ENCODE data around the gene L2HGDH.
A peak's percentile ranks its signal among the peaks of the same experiment; 100 is the strongest.
"Not testable (repeated sequence)": the region's sequence is repeated elsewhere in the genome, so short reads cannot be mapped to it uniquely, and the experiment has no call there.

Gene L2HGDH

DNA sequence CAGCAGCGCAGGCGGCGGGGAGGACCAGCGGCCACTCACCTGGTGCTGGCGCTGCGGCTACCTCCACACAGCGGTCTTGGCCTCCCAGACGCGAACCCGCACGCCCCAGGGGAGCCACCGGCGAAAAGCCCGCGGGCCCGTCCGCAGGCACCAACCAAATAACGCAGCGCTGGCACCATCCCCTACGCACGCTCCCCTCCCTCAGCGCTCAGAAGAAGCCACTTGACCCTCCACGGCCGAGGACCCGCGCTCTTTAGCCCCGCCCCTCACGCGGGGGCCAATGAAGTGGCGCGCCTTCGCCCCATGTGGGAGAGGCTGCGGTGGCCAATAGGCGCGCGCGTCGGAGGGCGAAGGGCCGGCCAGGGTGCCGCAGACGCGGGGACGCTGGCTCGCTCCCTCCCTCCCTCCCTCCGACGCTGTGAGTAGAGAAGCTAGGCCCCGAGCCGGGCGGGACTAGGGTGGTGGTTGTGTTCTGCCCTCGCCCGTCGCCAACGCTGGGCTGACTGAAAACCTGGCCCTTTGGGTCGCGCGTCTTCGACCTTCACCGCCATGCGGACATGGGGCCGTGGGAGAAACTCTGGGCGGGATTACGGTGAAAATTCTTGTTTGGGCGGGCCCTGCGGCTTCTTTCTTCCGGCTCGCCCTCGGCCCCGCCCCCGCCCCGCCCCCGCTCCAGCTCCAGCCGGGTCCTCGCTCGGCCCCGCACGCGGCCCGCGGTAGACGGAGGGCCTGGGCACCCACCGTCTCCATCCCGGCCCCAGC lies at the start of gene L2HGDH, which contains the start of gene DMAC2L:
Gene L2HGDH, minus strand, starts transcription at position 258 of the 762 bp plus-strand sequence. Its CDS starts 79 bp downstream, at position 179.
Gene DMAC2L, plus strand, starts transcription at position 353 of the 762 bp plus-strand sequence. CDS start 9,164 bp downstream, outside the sequence.
- peak; percentile 98 for DNase-seq

DNA sequence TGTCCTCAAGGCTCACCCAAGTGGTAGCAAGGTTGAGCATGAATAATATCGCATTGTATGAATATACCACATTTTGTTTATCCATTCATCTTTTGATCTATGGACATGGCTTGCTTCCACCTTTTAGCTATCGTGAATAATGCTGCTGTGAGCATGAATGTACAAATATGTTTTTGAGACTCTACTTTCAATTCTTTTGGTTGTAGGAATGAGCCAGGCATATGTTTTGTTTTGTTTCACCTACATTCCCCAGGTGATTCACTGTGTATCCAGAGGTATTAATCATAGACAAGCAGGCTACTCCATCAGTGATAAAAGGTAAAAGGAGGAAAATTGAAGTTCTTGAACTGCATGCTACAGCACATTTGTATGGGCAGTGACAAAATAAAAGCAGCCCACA lies 48.8 kb upstream of the L2HGDH start:
- no peak for DNase-seq

DNA sequence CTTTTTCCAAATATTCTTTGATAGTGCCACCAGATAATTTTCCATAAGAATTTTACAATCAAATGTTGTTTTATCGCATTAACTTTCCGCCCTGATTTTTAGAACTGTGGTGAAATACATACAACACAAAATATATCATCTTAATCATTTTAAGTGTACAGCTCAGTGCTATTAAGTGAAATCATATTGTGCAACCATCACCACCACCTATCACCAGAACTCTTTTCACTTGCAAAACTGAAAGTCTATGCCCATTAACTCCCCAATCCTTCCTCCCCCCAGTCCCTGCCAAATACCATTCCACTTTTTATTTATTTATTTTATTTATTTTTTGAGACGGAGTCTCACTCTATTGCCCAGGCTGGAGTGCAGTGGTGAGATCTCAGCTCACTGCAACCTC lies 48.1 kb upstream of the L2HGDH start:
- no peak for DNase-seq

GRCh38 chr14:50359631-50360030 lies 47.6 kb upstream of the L2HGDH start:
- DNase-seq = no peak

GRCh38 chr14:50357753-50358395 lies 45.8 kb upstream of the L2HGDH start:
- no peak for DNase-seq

- DNase-seq = no peak
Measured at GRCh38 chr14:50357124-50357523, 45.1 kb upstream of the L2HGDH start.

DNA sequence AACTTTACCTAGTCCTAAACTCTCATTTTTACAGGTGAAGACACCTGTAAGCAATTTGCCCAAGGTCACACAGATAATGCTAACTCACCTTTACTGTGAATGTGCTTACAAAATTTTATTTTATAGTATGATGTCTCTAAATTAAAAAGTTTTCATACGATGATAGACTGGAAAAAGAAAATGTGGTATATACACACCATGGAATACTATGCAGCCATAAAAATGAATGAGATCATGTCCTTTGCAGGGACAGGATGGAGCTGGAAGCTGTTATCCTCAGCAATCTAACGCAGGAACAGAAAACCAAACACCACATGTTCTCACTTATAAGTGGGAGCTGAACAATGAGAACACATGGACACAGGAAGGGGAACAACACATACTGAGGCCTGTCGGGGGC lies 44.3 kb upstream of the L2HGDH start:
- DNase-seq = not testable (repeated sequence)

GRCh38 chr14:50355692-50356091 lies 43.7 kb upstream of the L2HGDH start:
- no peak for DNase-seq

DNA sequence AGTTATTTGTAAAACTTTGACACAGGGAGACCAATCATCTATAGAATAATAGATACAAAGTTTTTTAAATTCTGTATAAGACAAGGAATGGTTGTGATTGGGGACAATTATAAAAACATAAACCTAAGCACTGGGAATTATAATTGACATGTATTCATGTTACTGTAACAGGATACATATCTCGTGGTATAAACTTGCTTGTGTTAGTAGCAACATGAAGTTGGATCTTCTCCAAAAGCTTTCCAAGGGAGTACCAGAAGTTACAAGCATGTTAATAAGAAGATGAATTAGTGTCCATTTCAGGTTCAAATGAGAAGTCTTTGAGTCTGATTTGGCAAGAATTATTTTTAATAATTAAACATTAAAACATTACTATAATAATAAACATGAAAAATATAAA lies 42.5 kb upstream of the L2HGDH start:
- no peak for DNase-seq

GRCh38 chr14:50353126-50353525 lies 41.1 kb upstream of the L2HGDH start:
- DNase-seq = no peak

GRCh38 chr14:50352584-50352983 lies 40.6 kb upstream of the L2HGDH start:
- no peak for DNase-seq

GRCh38 chr14:50350975-50351374 lies 38.9 kb upstream of the L2HGDH start:
- no peak for DNase-seq

DNA sequence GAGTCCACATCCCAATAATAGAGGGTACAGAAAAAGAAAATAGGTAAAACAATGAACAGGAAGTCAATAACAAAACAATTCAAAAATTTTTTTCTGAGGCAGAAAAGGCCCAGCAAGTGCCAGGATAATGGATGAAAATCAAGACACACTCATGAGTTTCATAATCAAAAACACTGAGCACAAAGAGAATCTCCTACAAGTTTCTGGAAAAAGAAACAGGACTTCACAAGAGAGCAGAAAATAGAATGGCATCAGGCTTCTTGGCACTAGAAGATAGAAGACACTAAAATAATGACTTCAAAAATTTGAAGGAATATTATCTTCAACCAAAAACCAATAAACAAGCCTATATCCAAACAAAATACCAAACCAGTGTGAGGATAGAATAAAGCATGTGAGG lies 36.9 kb upstream of the L2HGDH start:
- no peak for DNase-seq

DNA sequence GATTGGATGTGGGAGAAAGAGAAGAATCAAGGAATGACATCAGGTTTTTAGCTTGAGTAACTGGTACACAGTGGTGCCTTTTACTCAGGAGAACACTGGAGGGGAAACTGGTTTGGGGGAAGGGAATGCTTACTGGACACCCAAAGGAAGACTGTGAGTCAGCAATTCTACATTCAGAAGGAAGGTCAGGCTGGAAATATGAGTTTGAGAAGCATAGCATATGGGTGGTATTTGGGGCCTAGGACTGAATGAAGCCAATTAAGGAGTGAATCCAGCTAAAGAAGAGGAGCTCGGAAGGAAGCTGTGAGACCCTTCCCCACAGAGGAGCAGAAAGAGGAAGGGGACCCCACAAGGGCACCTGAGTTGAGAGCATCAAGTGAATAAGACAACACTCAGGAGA lies 35.5 kb upstream of the L2HGDH start:
- no peak for DNase-seq

DNA sequence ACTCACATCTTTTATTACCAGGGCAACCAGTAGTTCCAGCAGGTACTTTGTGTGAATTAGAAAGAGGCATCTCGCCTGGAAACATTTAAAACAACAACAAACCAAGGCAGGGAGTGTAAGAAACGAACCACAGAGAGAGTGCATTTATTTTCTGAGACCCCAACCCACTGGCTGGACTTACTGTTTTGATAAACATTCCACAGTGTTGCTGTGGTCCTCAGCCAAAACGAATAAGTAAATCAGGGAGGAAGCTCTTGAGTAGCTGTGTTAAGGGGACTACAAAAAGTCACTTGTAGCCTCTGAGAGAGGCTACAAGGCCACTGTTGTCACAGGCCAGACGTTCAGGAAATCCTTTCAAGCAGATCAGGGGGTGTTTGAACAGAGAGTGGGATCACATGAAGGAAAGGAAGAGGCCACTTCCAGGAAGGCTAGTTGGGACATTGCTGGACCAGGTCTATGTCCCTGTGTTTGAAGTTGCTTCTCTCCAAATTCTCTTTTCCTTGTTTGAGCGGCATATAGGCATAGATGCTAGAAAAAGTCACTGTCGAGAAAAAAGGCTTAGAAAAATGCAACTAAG lies 33.9 kb upstream of the L2HGDH start:
- no peak for DNase-seq

DNA sequence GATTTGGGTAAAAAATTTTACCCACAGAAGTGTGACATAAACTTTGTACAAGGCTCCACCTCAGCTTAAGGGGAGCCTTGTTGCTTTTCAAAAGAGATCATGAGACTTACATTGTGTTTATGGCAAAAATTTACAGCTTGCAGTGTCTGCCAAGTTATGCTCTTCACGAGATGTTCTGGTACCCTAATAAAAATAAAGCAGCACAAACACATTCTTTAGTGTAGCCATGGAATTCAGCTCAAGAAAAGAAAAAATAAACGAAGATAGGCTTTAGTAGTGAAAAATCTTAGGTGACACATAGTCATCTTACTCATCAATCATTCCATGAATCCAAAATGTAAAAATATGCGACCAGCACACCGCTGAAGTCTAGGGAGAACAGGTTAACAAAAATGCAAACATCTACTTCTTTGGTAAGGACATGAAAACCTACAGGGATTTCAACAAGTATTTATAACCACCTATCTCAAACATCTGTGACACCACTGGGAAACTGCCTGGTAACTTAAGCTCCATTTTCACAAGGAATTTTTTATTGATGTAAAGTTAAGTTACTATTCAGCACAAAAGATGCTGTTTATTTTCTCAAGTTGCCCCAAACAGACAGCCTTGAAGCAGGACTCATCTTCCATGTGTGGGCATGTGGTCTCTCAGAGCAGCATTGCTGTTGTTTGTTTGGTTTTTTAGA lies 33.0 kb upstream of the L2HGDH start:
- no peak for DNase-seq

GRCh38 chr14:50344116-50344775 lies 32.2 kb upstream of the L2HGDH start:
- no peak for DNase-seq

DNA sequence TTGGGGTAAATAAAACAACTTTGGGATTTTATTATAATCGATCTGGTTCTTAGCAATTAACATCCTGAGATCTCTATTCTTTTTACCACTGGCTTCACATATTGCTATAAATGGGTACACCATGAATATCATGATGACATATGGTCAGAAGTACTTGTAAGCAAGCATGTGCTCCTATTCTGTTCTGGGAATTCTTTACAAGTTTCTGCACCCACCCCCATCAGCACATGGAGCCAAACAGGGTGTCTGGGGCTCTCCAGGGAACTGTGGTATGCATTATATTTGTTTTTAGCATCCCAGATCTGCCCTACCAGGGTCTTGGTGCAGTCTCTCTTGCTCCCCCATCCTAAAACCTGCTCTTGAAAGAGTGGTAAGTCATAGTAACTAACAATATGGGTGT lies 31.4 kb upstream of the L2HGDH start:
- DNase-seq = no peak

DNA sequence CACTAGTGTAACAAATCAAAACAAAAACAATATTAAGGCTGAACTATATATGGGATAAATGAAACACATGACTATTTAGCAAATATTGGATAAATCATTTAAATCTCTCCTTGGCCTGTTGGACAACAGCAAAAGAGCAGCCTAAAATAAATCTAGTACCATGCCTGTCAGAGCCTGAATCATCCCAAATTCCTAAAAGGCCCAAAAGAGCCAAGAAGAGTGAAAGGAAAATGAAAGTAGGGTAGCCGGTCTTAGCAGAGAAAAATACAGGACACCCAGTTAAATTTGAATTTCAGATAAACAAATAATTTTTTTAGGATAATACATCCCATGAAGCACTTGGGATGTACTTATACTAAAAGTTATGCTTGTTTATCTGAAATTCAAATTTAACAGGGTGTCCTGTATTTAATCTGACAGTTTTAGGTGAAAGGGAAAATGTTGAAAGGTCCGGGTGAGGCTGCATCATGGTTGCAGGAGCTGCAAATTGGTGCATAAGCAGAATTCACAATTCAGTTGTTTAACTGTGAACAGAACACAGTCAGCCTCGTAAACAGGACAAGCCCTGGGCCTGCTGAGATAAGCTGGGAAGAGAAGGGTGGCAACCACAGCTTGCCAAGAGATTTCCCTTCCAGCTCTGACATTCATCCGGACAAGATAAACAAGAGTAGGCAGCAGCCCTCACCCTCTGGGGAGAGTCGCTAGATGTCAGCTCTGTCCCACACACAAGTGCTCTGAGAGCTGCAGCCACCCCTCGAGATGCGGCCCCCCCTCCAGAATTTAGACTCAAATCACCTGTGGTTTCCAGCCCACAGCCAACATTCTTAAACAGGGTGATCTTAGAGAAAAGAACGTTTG lies 30.4 kb upstream of the L2HGDH start:
- DNase-seq = peak; percentile 37

DNA sequence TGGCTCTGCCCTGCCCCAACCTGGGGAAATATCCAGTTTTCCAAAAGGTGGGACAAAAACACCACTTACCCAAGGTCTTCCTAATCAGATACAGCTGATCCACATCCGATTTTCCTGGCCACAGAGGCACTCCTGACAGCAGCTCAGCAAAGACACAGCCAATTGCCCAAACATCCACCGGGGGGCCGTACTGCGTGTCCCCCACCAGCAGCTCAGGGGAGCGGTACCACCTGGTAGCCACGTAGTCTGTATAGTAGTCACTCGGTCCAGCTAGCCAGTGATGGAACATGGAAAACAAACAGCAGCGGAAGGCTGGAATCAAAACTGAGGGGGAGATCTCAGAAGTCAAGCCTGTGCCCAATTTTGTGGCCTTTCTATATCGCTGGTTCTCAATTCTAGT lies 28.9 kb upstream of the L2HGDH start:
- no peak for DNase-seq

DNA sequence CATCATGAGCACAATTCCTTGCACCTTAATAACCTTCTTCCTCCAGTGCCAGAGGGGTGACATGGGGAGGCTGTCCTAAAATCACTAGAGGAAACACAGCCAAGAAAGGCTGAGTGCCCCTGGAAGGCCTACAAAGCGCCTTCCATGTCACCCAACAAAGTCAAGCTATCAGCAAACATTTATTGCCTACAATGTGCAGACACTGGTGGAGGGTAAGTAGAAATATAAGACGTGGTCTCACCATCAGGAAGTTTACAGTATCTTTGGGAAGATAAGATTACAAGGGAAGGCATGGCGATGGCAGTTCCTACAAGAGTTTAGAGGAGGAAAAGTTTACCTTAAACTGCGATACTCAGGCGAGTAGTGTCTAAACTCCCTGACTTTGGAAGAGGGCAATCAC lies 28.0 kb upstream of the L2HGDH start:
- no peak for DNase-seq
